GM18526 (cell line): ENCODE results near the gene ROR2.

ENCODE experiments used
- POLR2A ChIP-seq: IDR thresholded peaks from 3 replicates; pipeline ENCODE4 v1.6.1; 2011; ENCODE audit not compliant: insufficient read length; ENCODE audit errors: extremely low read depth

ROR2 gene

DNA sequence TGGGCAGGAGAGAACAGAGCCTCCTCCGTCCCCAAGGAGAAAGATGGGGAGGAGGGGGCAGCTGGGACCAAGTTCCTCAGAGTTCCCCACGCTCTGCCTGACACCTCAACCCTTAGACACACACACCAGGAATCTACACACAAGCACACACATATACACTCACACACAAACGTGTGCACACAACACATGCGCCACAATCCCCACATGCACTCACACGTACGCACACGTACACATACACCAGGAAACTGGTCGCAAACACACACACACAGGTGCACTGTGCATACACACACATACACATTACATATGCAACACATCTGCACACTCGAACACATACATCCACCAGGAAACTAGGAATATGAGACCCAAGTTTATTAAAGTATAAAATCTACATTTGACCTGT lies 50.4 kb downstream of the ROR2 start:
- TF ChIP-seq POLR2A = no peak

GRCh38 chr9:91899219-91899563 lies 50.8 kb downstream of the ROR2 start:
- no peak for TF ChIP-seq POLR2A

DNA sequence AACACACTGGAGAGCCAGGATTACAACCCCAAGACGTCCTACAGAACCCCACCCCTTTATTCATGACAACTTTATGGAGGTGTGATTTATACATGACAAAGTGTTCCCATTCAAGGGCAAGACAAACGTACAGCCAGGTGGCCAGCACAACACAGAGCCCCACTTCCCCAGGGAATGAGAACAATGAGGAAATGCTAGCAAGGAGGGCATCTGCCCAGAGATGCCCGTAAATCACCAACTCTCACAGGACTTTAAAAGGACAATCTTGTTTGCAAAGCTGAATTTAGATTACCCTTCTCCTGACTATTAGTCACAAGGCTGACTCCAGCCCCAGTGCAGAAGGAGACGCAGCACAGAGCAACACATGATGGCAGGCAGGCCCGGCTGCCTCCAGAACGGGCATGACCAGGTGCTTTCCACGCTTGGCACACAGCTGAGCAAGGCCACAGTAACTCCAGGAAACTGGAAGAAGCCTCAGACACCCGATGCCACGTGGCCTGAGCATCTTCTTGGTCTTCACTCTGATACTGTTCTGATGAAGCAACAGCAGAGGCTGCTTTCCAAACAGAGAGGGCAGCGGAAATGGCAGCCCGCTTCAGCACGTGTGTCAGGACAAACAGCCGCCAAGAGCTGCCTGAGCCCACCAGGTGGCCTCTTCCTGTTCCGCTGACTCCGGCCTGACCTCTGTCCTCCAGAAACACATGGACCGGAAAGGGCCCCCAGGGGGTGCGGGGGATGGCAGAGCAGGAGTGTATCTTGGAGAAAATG lies 51.4 kb downstream of the ROR2 start:
- no peak for TF ChIP-seq POLR2A

- TF ChIP-seq POLR2A = no peak
These were observed 52.8 kb downstream of the ROR2 start for GRCh38 chr9:91897201-91897600.

DNA sequence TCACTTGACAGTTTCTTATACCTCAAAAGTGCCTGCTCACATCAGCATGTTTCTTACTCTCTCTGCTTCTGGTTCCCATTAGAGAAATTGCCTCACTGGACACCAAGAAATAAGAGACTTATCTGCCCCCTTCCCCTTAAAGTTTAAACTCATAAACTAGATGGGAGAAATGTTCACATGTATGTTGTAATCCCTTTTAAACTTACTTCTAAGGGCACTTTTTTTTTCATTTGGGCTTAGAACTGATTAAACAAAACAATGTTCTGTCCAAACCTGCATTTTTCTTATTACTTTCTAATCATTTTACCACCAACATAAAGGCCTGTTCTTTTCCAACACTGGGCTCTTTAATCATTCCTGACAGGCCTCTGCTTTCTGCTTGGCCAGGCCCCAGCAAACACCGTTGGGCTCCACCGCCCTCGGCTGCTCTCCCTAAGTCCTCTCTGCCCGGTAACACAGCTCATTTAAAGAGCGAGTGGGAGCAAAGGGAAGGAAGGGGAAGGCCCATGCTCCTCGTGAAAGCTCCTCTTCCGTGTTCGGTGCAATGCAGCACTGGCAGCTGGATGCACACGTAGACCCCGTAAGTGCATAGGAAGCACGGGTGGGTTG lies 53.4 kb downstream of the ROR2 start:
- no peak for TF ChIP-seq POLR2A

DNA sequence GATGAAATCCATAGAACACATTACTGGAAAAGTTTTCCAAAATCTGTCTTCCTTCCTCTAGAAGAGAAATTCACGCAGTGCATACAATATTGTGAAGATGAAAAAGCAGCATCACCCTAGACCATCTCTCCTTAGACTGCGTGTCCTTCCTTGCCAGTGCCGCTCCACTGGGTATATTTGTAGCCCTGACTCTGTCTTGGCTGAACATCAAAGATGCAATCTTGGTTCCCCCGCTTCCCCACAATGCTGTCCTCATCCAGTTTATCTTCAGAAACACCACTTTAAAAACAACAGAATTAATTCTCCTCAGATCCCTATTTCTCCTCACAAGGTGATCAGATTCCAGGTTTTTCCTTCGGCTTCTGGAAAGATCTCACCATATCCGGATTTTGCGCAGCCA lies 53.9 kb downstream of the ROR2 start:
- TF ChIP-seq POLR2A = no peak

DNA sequence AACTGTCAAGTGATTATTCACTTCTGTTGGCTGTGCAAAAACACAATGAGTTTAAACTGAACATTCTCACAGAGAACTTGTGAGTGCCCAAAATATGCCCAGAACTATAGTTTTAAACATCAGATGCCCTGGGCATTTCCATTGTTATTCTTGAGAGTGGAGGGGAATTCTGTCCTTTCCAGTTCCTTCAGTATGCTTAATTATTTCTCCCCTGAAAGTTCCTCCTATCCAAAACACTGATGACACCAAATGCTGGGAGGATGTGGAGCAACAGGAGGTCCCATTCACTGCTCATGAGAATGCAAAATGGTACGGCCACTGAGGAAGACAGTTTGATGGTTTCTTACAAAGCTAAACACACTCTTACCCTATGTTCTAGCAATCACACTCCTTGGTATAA lies 55.5 kb downstream of the ROR2 start:
- no peak for TF ChIP-seq POLR2A

DNA sequence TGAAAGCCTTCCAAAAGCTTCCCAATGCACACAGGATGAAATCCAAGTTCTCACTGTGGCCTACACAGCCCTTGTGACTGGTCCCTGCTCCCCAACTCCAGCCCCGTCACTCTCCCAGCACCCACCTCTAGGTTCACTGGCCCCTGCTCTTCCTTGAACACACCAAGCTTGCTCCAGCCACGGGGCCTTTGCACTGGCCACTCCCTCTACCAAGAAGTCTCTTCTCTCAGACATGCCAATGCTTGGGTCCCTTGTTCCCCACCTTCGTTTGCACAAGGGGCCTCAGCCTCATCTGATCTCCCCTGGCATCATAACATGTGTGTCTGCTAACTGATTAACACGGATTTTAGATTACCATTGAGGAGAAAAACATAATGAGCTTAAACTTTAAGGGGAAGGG lies 56.0 kb downstream of the ROR2 start:
- TF ChIP-seq POLR2A = no peak

DNA sequence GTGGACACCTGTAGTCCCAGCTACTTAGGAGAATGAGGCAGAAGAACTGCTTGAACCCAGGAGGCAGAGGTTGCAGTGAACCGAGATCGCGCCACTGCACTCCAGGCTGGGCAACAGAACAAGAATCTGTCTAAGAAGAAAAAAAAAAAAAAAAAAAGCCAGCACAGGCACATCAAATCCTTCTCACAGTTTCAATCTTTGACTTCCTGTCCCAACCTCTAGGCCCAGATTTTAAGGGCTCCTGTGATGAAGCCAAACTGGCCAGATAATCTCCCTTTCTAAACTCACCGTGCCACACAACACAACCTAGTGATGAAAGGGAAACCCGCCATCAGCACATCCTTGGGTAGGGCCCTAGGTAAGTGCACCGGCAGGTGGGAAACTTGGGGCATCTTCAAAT lies 58.1 kb downstream of the ROR2 start:
- TF ChIP-seq POLR2A = no peak

- no peak for TF ChIP-seq POLR2A
These were observed 59.4 kb downstream of the ROR2 start for GRCh38 chr9:91890662-91891061.

DNA sequence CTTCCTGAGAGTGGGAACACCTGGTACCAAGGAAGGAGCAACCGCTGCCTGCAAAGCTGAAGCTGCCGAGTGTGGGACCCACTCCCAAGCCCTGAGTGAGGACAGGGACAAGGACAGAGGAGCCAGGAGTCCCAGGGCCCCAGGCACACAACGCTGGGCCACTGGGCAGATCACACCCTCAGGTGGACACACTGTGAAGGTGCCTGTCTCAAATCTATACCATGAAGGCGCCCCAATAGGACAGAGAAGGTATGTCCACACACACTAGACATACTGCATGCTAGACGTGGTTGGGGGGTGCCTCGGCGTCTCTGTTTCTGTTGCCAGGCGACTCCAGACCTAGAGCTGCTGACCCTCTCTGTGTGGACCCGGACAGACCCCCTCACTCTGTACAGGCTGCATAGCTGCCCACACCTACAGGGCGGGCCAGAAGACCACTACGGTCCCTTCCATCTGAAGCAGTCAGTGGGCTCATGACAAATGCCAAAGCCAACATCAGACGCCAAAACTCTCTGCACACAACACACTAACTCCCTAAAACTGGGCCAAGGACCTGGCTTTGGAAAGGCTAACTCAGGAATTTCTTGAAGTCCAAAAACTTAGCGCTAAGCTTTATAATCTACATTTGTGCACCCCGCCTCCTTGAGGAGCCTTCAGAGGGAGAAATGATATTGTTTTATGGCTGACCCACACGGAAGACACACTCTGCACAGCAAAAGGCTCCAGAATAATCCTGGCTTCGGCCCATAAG lies 60.7 kb downstream of the ROR2 start:
- TF ChIP-seq POLR2A = no peak

GRCh38 chr9:91886414-91887076 lies 63.5 kb downstream of the ROR2 start:
- no peak for TF ChIP-seq POLR2A

GRCh38 chr9:91885746-91886413 lies 64.1 kb downstream of the ROR2 start:
- TF ChIP-seq POLR2A = no peak

DNA sequence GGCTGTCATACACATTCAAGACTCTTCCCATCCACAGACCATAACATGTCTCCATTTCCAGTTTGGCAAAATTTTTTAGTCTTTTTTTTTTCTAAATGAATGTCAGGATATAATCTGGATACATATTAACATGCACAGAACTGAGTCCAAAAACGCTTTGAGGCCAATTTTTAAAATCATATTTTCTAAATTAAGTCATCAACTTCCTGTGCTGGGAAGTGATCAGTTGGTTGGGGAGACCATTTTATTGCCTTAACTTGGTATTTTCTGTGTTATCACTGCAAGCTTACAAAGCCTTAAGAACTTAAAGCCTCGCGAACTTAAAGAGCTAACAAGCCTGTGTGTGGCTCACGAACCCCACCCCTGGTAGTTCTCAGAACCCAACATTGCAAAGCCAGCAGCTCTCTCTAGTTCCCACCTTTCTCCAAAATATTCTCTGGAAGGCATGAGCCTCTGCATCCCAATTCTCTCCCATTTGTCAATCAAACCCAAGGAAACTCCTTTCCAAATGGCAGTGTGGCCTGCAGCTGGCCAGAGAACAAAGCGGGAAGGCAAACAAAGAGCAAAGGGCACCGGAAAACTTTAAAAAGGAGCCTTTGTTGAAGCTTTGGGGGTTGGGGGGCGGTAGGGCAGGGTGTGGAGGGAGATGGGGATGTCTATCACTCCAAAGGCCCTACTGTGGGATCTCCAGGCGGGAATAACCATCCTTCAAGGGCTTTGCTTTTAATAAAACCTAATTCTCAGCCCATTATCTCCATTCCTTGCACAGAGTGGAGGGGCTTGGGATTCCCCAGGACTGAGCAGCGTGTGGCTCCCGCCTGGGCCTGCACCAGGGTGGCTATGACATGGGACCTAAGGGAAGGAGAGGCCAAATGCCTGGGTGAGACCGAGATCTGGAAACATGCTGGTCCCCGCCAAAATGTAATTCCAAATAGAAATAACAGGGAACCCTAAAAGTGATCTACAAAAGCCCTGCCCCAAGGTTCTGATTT lies 65.0 kb downstream of the ROR2 start:
- no peak for TF ChIP-seq POLR2A

GRCh38 chr9:91884153-91884552 lies 65.9 kb downstream of the ROR2 start:
- TF ChIP-seq POLR2A = no peak

GRCh38 chr9:91883503-91883902 lies 66.5 kb downstream of the ROR2 start:
- TF ChIP-seq POLR2A = no peak
